Right renal cortex interstitium (tissue), 3 donors: ENCODE measurements around the gene LAMA3. TPM values are rescaled to one million over a fixed set of nuclear protein-coding genes. Genes with fewer than 3 reads are reported as not detected.
"Not testable (repeated sequence)": the region's sequence is repeated elsewhere in the genome, so short reads cannot be mapped to it uniquely, and the experiment has no call there.

ENCODE experiments used
- DNase-seq, 3 donors: peaks; one replicate each; pipeline ENCODE4 v3.0.0-alpha.2; 2013; ENCODE audit warnings: low read depth in 3 of 3, low spot score in 2 of 3
- polyA plus RNA-seq, 3 donors: library from polyadenylated mRNA; unstranded; fragments of 120-200 nt; gene quantifications; one replicate each; pipeline ENCODE4 v1.2.1, GENCODE V29; 2013; ENCODE audit not compliant: insufficient read length in 3 of 3

Gene LAMA3
- polyA plus RNA-seq, 3 donors = 1.6 to 2.6 (median 1.8) TPM

GRCh38 chr18:23725827-23726661 is 36.8 kb downstream of the LAMA3 start:
- no peak for DNase-seq

GRCh38 chr18:23727707-23728493 is 38.6 kb downstream of the LAMA3 start:
- DNase-seq = no peak

- no peak for DNase-seq
Measured at GRCh38 chr18:23730857-23731256, 41.6 kb downstream of the LAMA3 start.

- DNase-seq = no peak
Measured at GRCh38 chr18:23731861-23732260, 42.6 kb downstream of the LAMA3 start.

GRCh38 chr18:23732439-23732838 is 43.2 kb downstream of the LAMA3 start:
- no peak for DNase-seq

- DNase-seq = not testable (repeated sequence)
Measured at GRCh38 chr18:23733265-23733664, 44.0 kb downstream of the LAMA3 start.

- no peak for DNase-seq
Measured at GRCh38 chr18:23733895-23734294, 44.6 kb downstream of the LAMA3 start.

- DNase-seq = no peak
Measured at GRCh38 chr18:23735021-23735464, 45.8 kb downstream of the LAMA3 start.

GRCh38 chr18:23737578-23737977 is 48.3 kb downstream of the LAMA3 start:
- DNase-seq = no peak

GRCh38 chr18:23738151-23738550 is 48.9 kb downstream of the LAMA3 start:
- DNase-seq = no peak

GRCh38 chr18:23738575-23738974 is 49.3 kb downstream of the LAMA3 start:
- no peak for DNase-seq

GRCh38 chr18:23740105-23740830 is 51.0 kb downstream of the LAMA3 start:
- no peak for DNase-seq

- DNase-seq = not testable (repeated sequence)
Measured at GRCh38 chr18:23741967-23742366, 52.7 kb downstream of the LAMA3 start.

GRCh38 chr18:23743733-23744333 is 54.6 kb downstream of the LAMA3 start:
- no peak for DNase-seq

GRCh38 chr18:23745366-23745765 is 56.1 kb downstream of the LAMA3 start:
- DNase-seq = no peak

- DNase-seq = no peak
Measured at GRCh38 chr18:23746851-23747250, 57.6 kb downstream of the LAMA3 start.

GRCh38 chr18:23752363-23752762 is 63.1 kb downstream of the LAMA3 start:
- DNase-seq = no peak

- no peak for DNase-seq
Measured at GRCh38 chr18:23752796-23753195, 63.5 kb downstream of the LAMA3 start.

GRCh38 chr18:23756590-23757436 is 67.6 kb downstream of the LAMA3 start:
- no peak for DNase-seq

- no peak for DNase-seq
Measured at GRCh38 chr18:23757437-23757733, 68.1 kb downstream of the LAMA3 start.
